ENCODE data around the gene SCFD2.

Gene SCFD2

GRCh38 chr4:53022513-53023100, 343.3 kb downstream of the SCFD2 start:
- DNase-seq (ENCODE audit: low spot score) = no peak
- no peak for TF ChIP-seq CTCF (IDR thresholded peaks at IDR 0.05; ENCODE audit: borderline replicate concordance, control extremely low read depth, extremely low read depth, insufficient read depth, missing control alignments)
- in situ Hi-C loops (cut with MboI; ENCODE audit: low sequenced_read_pairs, unreplicated experiment) = loop anchor here (25.0 kb wide), 1 partner anchor 1190 kb away; no protein-coding TSS in a partner anchor

DNA sequence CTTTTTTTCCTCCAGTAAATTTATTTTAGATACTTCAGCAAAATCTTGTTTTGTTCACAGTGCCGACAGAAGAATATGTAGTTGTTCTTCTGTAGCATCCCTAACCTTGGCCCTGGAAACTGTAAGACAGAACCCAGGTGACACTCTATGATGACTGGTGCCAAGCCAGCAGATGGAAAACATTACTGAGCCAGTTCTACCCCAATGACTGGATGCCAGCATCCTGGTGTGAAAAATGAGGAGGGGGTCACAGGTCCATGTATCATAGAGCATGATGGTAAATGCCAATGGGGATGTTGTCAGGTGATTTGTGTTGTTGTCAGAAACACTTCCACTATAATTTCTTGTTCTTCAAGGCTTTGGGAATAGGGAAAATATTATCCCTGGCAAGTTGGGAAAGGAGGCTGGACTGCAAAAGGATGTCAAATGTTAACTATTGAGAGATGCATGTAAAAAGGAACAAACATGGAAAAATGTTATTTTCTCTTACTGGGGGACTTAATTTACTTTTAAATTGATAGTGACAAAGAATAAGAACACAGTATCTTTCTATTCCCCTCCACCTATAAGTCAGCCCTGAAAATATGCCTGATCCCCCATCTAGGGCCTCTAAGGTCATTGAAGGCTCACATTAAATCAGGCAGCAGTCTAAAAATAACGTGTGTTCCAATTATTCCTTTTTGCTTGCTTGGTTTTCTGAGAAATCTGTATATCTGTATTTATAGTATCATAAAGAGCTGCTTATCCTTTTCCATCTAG, 343.9 kb downstream of the SCFD2 start:
- DNase-seq (ENCODE audit: low spot score) = no peak
- no peak for TF ChIP-seq CTCF (IDR thresholded peaks at IDR 0.05; ENCODE audit: borderline replicate concordance, control extremely low read depth, extremely low read depth, insufficient read depth, missing control alignments)
- in situ Hi-C loops (cut with MboI; ENCODE audit: low sequenced_read_pairs, unreplicated experiment) = loop anchor here (25.0 kb wide), 1 partner anchor 1190 kb away; no protein-coding TSS in a partner anchor

GRCh38 chr4:53019485-53020382, 346.1 kb downstream of the SCFD2 start:
- in situ Hi-C loops (cut with MboI; ENCODE audit: low sequenced_read_pairs, unreplicated experiment) = loop anchor here (25.0 kb wide), 1 partner anchor 1193 kb away; no protein-coding TSS in a partner anchor
- no peak for DNase-seq (ENCODE audit: low spot score)
- TF ChIP-seq CTCF (IDR thresholded peaks at IDR 0.05; ENCODE audit: borderline replicate concordance, control extremely low read depth, extremely low read depth, insufficient read depth, missing control alignments) = no peak

DNA sequence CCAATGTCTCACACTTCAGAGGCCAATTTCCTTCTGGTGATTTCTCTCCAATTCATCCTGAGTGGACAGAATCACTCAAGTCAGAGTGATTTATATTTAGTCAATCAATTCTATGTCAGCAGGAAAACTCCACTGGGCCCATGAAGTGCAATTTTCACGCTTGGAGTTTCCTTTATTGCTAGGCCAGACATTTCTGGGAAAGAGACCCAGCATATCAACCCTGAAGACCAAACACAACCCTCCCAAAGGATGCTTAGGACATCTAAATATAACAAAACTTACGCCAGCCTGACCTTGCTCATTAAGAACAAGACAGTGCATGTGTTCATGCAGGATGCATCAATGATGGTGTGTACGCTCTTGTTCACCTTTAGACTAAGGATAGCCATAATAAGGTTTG, 347.4 kb downstream of the SCFD2 start:
- in situ Hi-C loops (cut with MboI; ENCODE audit: low sequenced_read_pairs, unreplicated experiment) = loop anchor here (25.0 kb wide), 1 partner anchor 1194 kb away; no protein-coding TSS in a partner anchor
- TF ChIP-seq CTCF (IDR thresholded peaks at IDR 0.05; ENCODE audit: borderline replicate concordance, control extremely low read depth, extremely low read depth, insufficient read depth, missing control alignments) = no peak
- DNase-seq (ENCODE audit: low spot score) = no peak

- in situ Hi-C loops (cut with MboI; ENCODE audit: low sequenced_read_pairs, unreplicated experiment) = loop anchor here (25.0 kb wide), 1 partner anchor 1196 kb away; no protein-coding TSS in a partner anchor
- DNase-seq (ENCODE audit: low spot score) = no peak
- no peak for TF ChIP-seq CTCF (IDR thresholded peaks at IDR 0.05; ENCODE audit: borderline replicate concordance, control extremely low read depth, extremely low read depth, insufficient read depth, missing control alignments)
Observed at GRCh38 chr4:53016099-53016820, 349.6 kb downstream of the SCFD2 start.
